GM21737 (cell line): ENCODE data around the gene MOK.
A peak's percentile ranks its signal among the peaks of the same experiment; 100 is the strongest.

ENCODE experiments used
- ATAC-seq: cut with Tn5 transposase; IDR thresholded peaks from one replicate; pipeline ENCODE4 v1.9.1; 2021; ENCODE audit warnings: mild to moderate bottlenecking, moderate library complexity; ENCODE audit not compliant: unreplicated experiment

Gene MOK

GRCh38 chr14:102226356-102227125 lies 78.4 kb downstream of the MOK start:
- no peak for ATAC-seq

- ATAC-seq = no peak
These were observed 79.0 kb downstream of the MOK start for GRCh38 chr14:102225936-102226335.

- no peak for ATAC-seq
These were observed 79.6 kb downstream of the MOK start for GRCh38 chr14:102225386-102225785.

GRCh38 chr14:102223682-102224081 lies 81.3 kb downstream of the MOK start:
- no peak for ATAC-seq

GRCh38 chr14:102222751-102223150 lies 82.2 kb downstream of the MOK start:
- ATAC-seq = no peak

- ATAC-seq = no peak
These were observed 82.9 kb downstream of the MOK start for GRCh38 chr14:102222009-102222575.

GRCh38 chr14:102221026-102221425 lies 83.9 kb downstream of the MOK start:
- ATAC-seq = no peak

- ATAC-seq = peak; percentile 95
These were observed 84.9 kb downstream of the MOK start for GRCh38 chr14:102220031-102220430.

- no peak for ATAC-seq
These were observed 85.6 kb downstream of the MOK start for GRCh38 chr14:102219316-102219715.

GRCh38 chr14:102218688-102219087 lies 86.3 kb downstream of the MOK start:
- no peak for ATAC-seq

- ATAC-seq = no peak
These were observed 87.0 kb downstream of the MOK start for GRCh38 chr14:102217987-102218421.

- no peak for ATAC-seq
These were observed 87.6 kb downstream of the MOK start for GRCh38 chr14:102217399-102217798.

GRCh38 chr14:102215576-102216250 lies 89.3 kb downstream of the MOK start:
- ATAC-seq = no peak

- no peak for ATAC-seq
These were observed 89.9 kb downstream of the MOK start for GRCh38 chr14:102215071-102215470.

GRCh38 chr14:102213984-102214658 lies 90.8 kb downstream of the MOK start:
- no peak for ATAC-seq

- no peak for ATAC-seq
These were observed 91.5 kb downstream of the MOK start for GRCh38 chr14:102213470-102213869.

- no peak for ATAC-seq
These were observed 92.1 kb downstream of the MOK start for GRCh38 chr14:102212845-102213244.

GRCh38 chr14:102212356-102212755 lies 92.6 kb downstream of the MOK start:
- ATAC-seq = no peak

GRCh38 chr14:102211240-102211639 lies 93.7 kb downstream of the MOK start:
- no peak for ATAC-seq

GRCh38 chr14:102210421-102211042 lies 94.4 kb downstream of the MOK start:
- no peak for ATAC-seq
